Heart left ventricle (tissue), 13 donors: ENCODE results near the gene TMEM184B.

Source experiments
- CTCF ChIP-seq, 12 donors: fragments of 200-600 bp; sonication (generic) in 4 of 12; IDR thresholded peaks; one replicate each; pipeline versions ENCODE4 v1.5.0 to v1.8.0; 2018 to 2022; ENCODE audit warnings: antibody characterized with exemption in 12 of 12, mild to moderate bottlenecking in 5 of 12
- POLR2A ChIP-seq, 2 donors: fragments of 450-650 bp; IDR thresholded peaks; one replicate each; pipeline ENCODE4 v1.6.1; 2017; ENCODE audit warnings: antibody characterized with exemption in 2 of 2, mild to moderate bottlenecking in 2 of 2, moderate library complexity in 2 of 2
- donor health status: ischemic (EF 13 %, LVEDD 7.1; RV severe dilation, severe dysfunction).
- donor health status: DM: no; HTN: yes; CAD: no.
- donor health status: DM: no; HTN: no; CAD: no.
- donor health status: ischemic (EF 25% LVEDD 6.9; RV normal size, moderate dysfunction).
- donor health status: ischemic (EF 25% LVEDD 5.7; RV mildly dilated, moderate dysfunction).
- donor health status: ischemic (EF 35%, LVEDD 5.7; RV mildly dilated, moderate dysfunction).
- donor health status: nonischemic (EF 11% LVEDD 7.7; RV severe dilation, severe dysfunction).
- donor health status: DM: yes; HTN: yes; CAD: no.
- donor health status: PGD.
- donor health status: ischemic (EF 29% LVEDD 5.4; RV normal size, mild dysfunction).
- donor health status: nonischemic (EF 23%, LVEDD 6.1; RV moderate dilation, normal function).

- TF ChIP-seq CTCF (IDR thresholded peaks at IDR 0.05) (no peak), POLR2A (IDR thresholded peaks at IDR 0.05) (no peak)
Observed at GRCh38 chr22:38255697-38256096, 17.1 kb downstream of the TMEM184B start.
